ENCODE results near the gene UBXN10. TPM values are rescaled to one million over a fixed set of nuclear protein-coding genes. Genes with fewer than 3 reads are reported as not detected.

The UBXN10 gene
- polyA plus RNA-seq, 1 donor (not counting 4 experiments of a cell fraction or from before 2014, with no cell fraction given), result 0.05 TPM

DNA sequence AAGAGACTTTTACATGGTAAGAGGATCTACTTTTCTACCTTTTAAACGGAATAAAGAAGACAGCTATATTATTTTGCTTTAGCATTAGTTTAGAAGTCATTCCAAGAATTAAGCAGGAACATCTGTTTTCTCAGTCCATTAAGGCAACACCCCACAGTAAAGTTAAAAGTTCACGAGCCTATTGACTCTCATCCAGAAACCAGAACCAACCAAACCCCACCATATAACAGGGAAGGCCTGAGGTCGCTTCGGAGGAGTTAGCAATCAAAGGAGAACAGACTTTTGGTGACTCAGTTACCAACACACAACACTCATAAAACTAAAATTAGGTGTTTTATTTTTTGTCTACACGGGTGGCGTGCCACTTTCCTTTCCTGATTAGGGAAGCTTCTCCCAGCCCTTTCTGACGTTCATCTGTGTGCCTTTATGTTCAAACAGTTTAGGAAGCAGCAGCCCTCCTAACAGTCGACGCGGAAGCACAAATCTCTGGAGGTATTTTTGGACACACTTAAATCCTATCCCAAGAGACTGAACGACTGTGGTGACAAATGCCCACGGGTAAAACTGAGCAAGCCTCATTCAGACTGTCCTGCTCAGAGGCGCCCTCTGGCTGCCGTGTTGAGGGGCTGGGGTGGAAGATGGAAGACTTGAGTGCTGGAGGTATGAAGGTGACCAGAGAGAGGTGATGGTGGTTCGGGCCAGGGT is 9.0 kb downstream of the UBXN10 start:
- H3K36me3 ChIP-seq (ENCODE audit: control insufficient read depth in 2 of 2, extremely low read depth in 1 of 2, insufficient read depth in 2 of 2, low read length in 2 of 2), result no peaks in the 10 kb centered on the region
- H2AFZ ChIP-seq (ENCODE audit: control insufficient read depth, low read length), result no peak overlapping the region
- no peak overlapping the region for H3K4me3 ChIP-seq (ENCODE audit: control insufficient read depth in 2 of 3, extremely low read depth in 1 of 3, insufficient read depth in 2 of 3, low read depth in 1 of 3, low read length in 3 of 3)
- peak overlapping the region; percentile 33 for H3K4me2 ChIP-seq (ENCODE audit: control insufficient read depth, extremely low read depth, insufficient read depth, low read depth, low read length)
- no peak overlapping the region for H3K9ac ChIP-seq (ENCODE audit: control insufficient read depth, extremely low read depth, insufficient read depth, low read length)
- H3K79me2 ChIP-seq (ENCODE audit: control insufficient read depth, insufficient read depth, low read length), result no peaks in the 10 kb centered on the region
- TF ChIP-seq EZH2 (IDR thresholded peaks at IDR 0.05; ENCODE audit: low read length), result no peak
- TF ChIP-seq, protein P1, sequence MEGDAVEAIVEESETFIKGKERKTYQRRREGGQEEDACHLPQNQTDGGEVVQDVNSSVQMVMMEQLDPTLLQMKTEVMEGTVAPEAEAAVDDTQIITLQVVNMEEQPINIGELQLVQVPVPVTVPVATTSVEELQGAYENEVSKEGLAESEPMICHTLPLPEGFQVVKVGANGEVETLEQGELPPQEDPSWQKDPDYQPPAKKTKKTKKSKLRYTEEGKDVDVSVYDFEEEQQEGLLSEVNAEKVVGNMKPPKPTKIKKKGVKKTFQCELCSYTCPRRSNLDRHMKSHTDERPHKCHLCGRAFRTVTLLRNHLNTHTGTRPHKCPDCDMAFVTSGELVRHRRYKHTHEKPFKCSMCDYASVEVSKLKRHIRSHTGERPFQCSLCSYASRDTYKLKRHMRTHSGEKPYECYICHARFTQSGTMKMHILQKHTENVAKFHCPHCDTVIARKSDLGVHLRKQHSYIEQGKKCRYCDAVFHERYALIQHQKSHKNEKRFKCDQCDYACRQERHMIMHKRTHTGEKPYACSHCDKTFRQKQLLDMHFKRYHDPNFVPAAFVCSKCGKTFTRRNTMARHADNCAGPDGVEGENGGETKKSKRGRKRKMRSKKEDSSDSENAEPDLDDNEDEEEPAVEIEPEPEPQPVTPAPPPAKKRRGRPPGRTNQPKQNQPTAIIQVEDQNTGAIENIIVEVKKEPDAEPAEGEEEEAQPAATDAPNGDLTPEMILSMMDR (optimal IDR thresholded peaks at IDR 0.05 in 1 of 3, IDR thresholded peaks at IDR 0.05 in 1 of 3, conservative IDR thresholded peaks at IDR 0.05 in 1 of 3; ENCODE audit: extremely low read depth in 1 of 3, insufficient read depth in 2 of 3, low read length in 3 of 3), result peak; percentile 92 to 96 (median 93)
- peak; percentile 61 for FAIRE-seq
- H3K9me3 ChIP-seq (ENCODE audit: control insufficient read depth, low read depth, low read length), result no peaks in the 10 kb centered on the region
- H3K4me1 ChIP-seq (ENCODE audit: control insufficient read depth, extremely low read depth, insufficient read depth, low read length), result peaks cover 24% of the 10 kb centered on the region
- no peaks in the 10 kb centered on the region for H3K9me1 ChIP-seq (ENCODE audit: control insufficient read depth, extremely low read depth, insufficient read depth, low read length)
- dilution Hi-C loops (cut with MboI; ENCODE audit: extremely low pct_ligation_motif_present, low sequenced_read_pairs), result no loop called here
- H3K27me3 ChIP-seq (ENCODE audit: control insufficient read depth, extremely low read depth, insufficient read depth, low read length), result peaks cover 10% of the 10 kb centered on the region
- peak; percentile 42 for DNase-seq (ENCODE audit: low read depth, low spot score)
- H4K20me1 ChIP-seq (ENCODE audit: control insufficient read depth, extremely low read depth, insufficient read depth, low read length), result no peaks in the 10 kb centered on the region
- H3K27ac ChIP-seq (ENCODE audit: control insufficient read depth, insufficient read depth, low read length), result no peak overlapping the region

DNA sequence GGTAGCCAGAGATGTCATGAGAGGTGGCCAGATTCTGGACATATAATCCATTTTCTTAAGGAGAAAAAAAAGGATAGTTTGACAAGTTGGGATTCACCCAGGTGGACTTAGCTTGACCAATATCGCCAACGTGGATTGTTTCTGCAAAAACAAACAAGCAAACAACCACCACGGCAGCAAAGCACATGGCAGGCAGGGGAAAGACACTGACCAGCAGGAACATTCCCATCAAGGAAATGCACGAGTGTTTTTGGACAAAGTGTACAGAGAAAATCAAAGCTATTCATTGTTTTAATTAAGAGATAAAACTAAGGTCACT is 9.5 kb downstream of the UBXN10 start:
- Histone ChIP-seq H3K9me3 (ENCODE audit: control insufficient read depth, low read depth, low read length) (no peaks in the 10 kb centered on the region), H3K36me3 (ENCODE audit: control insufficient read depth in 2 of 2, extremely low read depth in 1 of 2, insufficient read depth in 2 of 2, low read length in 2 of 2) (no peaks in the 10 kb centered on the region), H3K27me3 (ENCODE audit: control insufficient read depth, extremely low read depth, insufficient read depth, low read length) (peaks cover 11% of the 10 kb centered on the region), H4K20me1 (ENCODE audit: control insufficient read depth, extremely low read depth, insufficient read depth, low read length) (no peaks in the 10 kb centered on the region), H3K9me1 (ENCODE audit: control insufficient read depth, extremely low read depth, insufficient read depth, low read length) (no peaks in the 10 kb centered on the region), H3K4me2 (ENCODE audit: control insufficient read depth, extremely low read depth, insufficient read depth, low read depth, low read length) (no peak overlapping the region), H3K79me2 (ENCODE audit: control insufficient read depth, insufficient read depth, low read length) (no peaks in the 10 kb centered on the region), H2AFZ (ENCODE audit: control insufficient read depth, low read length) (no peak overlapping the region), H3K9ac (ENCODE audit: control insufficient read depth, extremely low read depth, insufficient read depth, low read length) (no peak overlapping the region), H3K4me1 (ENCODE audit: control insufficient read depth, extremely low read depth, insufficient read depth, low read length) (peaks cover 24% of the 10 kb centered on the region), H3K27ac (ENCODE audit: control insufficient read depth, insufficient read depth, low read length) (no peak overlapping the region), H3K4me3 (ENCODE audit: control insufficient read depth in 2 of 3, extremely low read depth in 1 of 3, insufficient read depth in 2 of 3, low read depth in 1 of 3, low read length in 3 of 3) (no peak overlapping the region)
- TF ChIP-seq, protein P1 (optimal IDR thresholded peaks at IDR 0.05 in 1 of 3, IDR thresholded peaks at IDR 0.05 in 1 of 3, conservative IDR thresholded peaks at IDR 0.05 in 1 of 3; ENCODE audit: extremely low read depth in 1 of 3, insufficient read depth in 2 of 3, low read length in 3 of 3), result peak in 1 of 3 experiments; percentile 7
- no peak for TF ChIP-seq EZH2 (IDR thresholded peaks at IDR 0.05; ENCODE audit: low read length)
- FAIRE-seq (no peak), DNase-seq (ENCODE audit: low read depth, low spot score) (no peak)
- dilution Hi-C loops (cut with MboI; ENCODE audit: extremely low pct_ligation_motif_present, low sequenced_read_pairs), result no loop called here
